ENCODE measurements around the gene SLC6A6. TPM values are rescaled to one million over a fixed set of nuclear protein-coding genes. Genes with fewer than 3 reads are reported as not detected.

The SLC6A6 gene
- total RNA-seq, 4 donors from 2014 or later: 35.7 to 75.2 (median 56.4) TPM

- no peak for DNase-seq (ENCODE audit: low spot score)
- no peak for ATAC-seq (ENCODE audit: low FRiP score)
- TF ChIP-seq CTCF (IDR thresholded peaks at IDR 0.05): no peak
Measured at GRCh38 chr3:14509796-14510100, 107.3 kb downstream of the SLC6A6 start.

- no peak for TF ChIP-seq CTCF (IDR thresholded peaks at IDR 0.05)
- ATAC-seq (ENCODE audit: low FRiP score) (no peak), DNase-seq (ENCODE audit: low spot score) (no peak)
Measured at GRCh38 chr3:14510838-14511622, 108.6 kb downstream of the SLC6A6 start.

GRCh38 chr3:14511623-14512280 is 109.3 kb downstream of the SLC6A6 start:
- no peak for DNase-seq (ENCODE audit: low spot score)
- no peak for TF ChIP-seq CTCF (IDR thresholded peaks at IDR 0.05)
- no peak for ATAC-seq (ENCODE audit: low FRiP score)

- DNase-seq (ENCODE audit: low spot score) (no peak), ATAC-seq (ENCODE audit: low FRiP score) (no peak)
- TF ChIP-seq CTCF (IDR thresholded peaks at IDR 0.05): no peak
Measured at GRCh38 chr3:14512281-14512941, 110.0 kb downstream of the SLC6A6 start.

- ATAC-seq (ENCODE audit: low FRiP score) (no peak), DNase-seq (ENCODE audit: low spot score) (no peak)
- TF ChIP-seq CTCF (IDR thresholded peaks at IDR 0.05): no peak
Measured at GRCh38 chr3:14512942-14513327, 110.5 kb downstream of the SLC6A6 start.

GRCh38 chr3:14513566-14514322 is 111.3 kb downstream of the SLC6A6 start:
- DNase-seq (ENCODE audit: low spot score) (no peak), ATAC-seq (ENCODE audit: low FRiP score) (no peak)
- no peak for TF ChIP-seq CTCF (IDR thresholded peaks at IDR 0.05)

Measured in omental fat pad (tissue), 4 donors.